ENCODE data around the gene RABGAP1.

- no peak for TF ChIP-seq POLR2A (IDR thresholded peaks at IDR 0.05; ENCODE audit: low read length)
- no peak for TF ChIP-seq GATA1 (IDR thresholded peaks at IDR 0.05; ENCODE audit: low read depth, low read length)
These were observed 186.8 kb downstream of the RABGAP1 start for GRCh38 chr9:123127512-123128075.

Data from erythroblast (primary cell).